SIG-M5 treated with dmso at 0.1 percent for 504 hours (cell line): ENCODE measurements around the gene PRR14L.
"Not testable (repeated sequence)": the region's sequence is repeated elsewhere in the genome, so short reads cannot be mapped to it uniquely, and the experiment has no call there.

Experiments
- DNase-seq: peaks from one replicate; lab custom pipeline; 2025; ENCODE audit not compliant: unreplicated experiment; lab: John Stamatoyannopoulos, UW

The PRR14L gene

GRCh38 chr22:31683181-31684105 is 66.5 kb downstream of the PRR14L start:
- DNase-seq = no peak

GRCh38 chr22:31682751-31683150 is 67.2 kb downstream of the PRR14L start:
- no peak for DNase-seq

DNA sequence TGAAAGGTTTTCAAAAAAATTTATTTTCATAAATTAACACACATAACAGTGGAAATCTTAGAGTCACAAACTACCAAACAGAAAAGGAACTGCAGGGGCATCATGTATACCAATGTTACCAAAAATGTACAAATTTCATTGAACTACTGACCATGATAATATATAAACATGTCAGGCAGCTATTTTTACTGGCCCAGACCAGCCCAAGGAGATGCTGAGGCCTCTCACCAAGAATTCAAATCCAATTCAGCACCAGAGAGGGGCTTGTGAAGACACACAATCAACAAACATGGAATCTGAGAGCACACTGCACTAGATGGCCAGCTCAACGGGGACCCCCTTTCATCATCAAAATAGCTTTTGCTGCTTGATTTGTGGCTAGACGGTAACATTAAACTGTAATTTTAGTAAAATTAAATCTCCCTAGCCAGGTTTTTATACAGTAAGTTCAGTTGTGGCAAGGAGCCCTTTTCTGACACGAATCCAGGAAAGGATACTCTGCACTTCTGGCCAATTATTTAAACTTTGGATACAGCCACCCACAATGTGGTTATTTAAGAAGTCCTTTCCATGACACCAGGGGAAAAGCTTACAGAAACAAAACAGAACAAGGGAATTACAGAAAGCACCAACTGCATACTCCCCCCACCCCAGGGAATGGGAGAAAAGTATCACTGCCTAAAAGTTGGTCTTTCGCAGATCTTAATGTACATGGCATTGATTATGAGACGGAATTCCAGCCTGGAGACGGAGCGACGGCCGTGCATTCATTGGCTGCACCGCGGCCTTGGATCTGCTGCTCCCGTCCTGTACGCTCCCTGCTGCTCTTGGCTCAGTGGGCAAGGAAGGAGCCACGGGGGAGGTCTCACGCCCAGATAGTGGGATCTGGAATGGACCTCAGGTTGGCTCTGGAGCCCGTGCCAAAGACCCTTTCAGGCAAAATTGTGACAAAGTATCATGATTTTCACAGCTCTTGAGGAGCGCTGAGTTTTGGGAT is 68.3 kb downstream of the PRR14L start:
- no peak for DNase-seq

- no peak for DNase-seq
These were observed 69.0 kb downstream of the PRR14L start for GRCh38 chr22:31680861-31681341.

- no peak for DNase-seq
These were observed 71.2 kb downstream of the PRR14L start for GRCh38 chr22:31678748-31679147.

DNA sequence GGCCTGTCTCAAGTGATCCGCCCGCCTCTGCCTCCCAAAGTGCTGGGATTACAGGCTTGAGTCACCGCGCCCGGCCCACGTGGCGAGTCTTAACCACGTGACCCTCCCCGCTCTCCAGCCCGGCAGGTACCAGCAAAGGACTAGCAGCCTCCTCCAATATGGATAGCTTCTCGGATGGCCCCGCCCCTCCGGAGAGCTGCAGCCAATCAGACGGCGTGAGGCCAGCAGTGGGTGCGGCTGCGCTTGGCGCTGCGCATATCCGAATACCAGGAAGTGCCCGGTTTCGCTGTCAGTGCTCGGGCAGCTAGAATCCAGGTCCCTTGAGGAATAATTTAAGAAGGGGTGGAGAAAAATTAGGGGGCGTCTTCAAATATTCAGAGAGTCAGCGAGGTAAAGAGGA is 73.2 kb downstream of the PRR14L start:
- no peak for DNase-seq

GRCh38 chr22:31674219-31674618 is 75.7 kb downstream of the PRR14L start:
- DNase-seq = peak; percentile 78

DNA sequence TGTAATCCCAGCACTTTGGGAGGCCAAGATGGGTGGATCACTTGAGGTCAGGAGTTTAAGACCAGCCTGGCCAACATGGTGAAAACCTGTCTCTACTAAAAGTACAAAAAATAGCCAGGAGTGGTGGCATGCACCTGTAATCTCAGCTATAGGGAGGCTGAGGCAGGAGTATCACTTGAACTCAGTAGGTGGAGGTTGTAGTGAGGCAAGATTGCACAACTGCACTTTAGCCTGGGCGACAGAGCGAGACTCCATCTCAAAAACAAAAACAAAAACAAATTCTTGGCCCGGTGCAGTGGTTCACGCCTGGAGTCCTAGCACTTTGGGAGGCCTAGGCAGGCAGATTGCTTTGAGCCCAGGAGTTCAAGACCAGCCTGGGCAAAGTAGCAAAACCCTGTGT is 81.1 kb downstream of the PRR14L start:
- not testable (repeated sequence) for DNase-seq

DNA sequence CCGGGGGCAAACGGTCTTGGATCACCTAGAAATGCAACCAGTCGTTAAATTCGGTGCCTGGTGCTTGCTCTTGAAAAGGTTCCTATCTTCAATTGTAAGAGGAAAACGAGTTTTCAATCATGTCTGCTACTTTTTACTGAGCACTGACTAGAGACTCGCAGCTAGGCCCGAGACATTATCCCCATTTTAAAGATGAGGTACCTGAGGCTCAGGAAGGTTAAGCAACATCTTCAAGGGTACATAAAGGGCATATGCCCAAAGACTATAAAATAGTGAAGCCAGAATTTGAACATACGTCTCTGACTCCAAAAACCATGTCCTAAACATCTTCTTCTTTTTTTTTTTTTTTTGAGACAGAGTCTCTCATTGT is 87.3 kb downstream of the PRR14L start:
- DNase-seq = no peak

- peak; percentile 91 for DNase-seq
These were observed 87.9 kb downstream of the PRR14L start, which contains the start of gene PISD for GRCh38 chr22:31661851-31662667. PISD (minus strand) TSS chr22:31662215; CDS start chr22:31662208, 7 bp downstream.

GRCh38 chr22:31660860-31661341 is 89.0 kb downstream of the PRR14L start:
- peak; percentile 76 for DNase-seq

DNA sequence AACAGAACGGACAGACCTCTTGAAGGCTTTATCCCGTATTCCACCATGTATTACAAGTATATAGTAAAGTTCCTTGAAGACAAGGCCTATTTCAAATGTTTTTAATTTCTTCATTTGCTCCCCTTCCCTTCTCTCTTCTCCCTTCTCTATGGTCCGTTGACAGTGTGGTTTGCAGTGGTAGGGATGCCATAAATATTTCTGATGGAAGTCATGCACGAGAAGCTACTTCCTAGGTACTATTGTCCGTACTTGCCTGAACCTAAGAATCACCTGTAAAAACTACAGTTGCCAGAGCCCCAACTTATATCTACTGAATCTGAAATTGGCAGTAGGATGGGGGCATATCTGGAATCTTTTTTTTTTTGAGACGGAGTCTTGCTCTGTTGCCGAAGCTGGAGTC is 90.7 kb downstream of the PRR14L start:
- no peak for DNase-seq

- DNase-seq = no peak
These were observed 95.5 kb downstream of the PRR14L start for GRCh38 chr22:31654408-31654807.

DNA sequence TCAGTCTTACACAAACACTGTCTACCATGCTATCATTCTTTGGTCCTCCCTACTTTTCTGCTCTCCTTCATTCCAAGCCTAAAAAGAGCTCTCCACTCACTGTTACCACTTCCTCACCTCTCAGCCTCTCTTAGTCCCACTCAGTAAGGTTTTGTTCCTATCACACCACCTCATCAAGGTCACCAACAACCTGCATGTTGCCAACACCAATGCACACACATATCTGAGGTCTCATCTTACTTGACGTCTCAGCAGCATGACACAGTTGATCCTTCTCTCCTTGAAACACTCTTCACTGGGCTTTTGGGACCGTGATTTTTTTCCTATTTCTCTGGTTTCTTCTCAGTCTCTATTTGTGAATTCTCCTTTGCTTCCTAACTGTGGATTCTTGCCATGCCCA is 96.0 kb downstream of the PRR14L start:
- no peak for DNase-seq

GRCh38 chr22:31652911-31653684 is 96.8 kb downstream of the PRR14L start:
- no peak for DNase-seq

GRCh38 chr22:31652088-31652487 is 97.8 kb downstream of the PRR14L start:
- DNase-seq = no peak

DNA sequence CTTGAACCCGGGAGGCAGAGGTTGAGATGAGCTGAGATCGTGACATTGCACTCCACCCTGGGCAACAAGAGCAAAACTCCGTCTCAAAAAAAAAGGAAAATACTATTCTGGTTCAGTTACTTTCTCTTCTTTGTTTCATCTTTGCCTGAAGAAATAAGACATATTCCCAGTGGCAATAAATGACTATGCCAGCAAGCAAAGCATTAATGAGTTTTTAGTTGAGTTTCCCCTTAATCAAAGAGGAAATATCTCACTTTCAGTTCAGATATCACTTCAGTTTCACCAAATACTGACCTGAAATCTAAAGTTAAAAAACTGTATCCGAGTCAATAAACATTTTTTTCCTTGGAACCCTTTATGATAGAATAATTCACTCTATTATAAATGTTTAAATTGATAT is 98.3 kb downstream of the PRR14L start:
- no peak for DNase-seq

DNA sequence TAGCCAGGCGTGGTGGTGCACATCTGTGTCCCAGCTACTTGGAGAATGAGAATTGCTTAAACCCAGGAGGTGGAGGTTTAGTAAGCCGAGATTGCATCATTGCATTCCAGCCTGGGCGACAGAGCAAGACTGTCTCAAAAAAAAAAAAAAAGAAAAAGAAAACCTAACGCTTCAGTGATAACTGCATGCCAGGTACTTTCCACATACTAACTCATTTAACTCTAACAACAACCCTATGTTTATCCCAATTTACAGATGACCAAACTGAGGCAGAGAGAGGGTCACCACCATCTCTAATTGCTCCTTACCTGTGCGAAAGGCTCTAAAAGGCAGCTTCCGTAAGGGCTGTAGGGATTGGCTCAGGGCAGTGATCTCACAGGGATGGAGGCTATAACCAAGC is 99.5 kb downstream of the PRR14L start:
- no peak for DNase-seq

- DNase-seq = no peak
These were observed 102.2 kb downstream of the PRR14L start for GRCh38 chr22:31647523-31648320.
